C4-2B (cell line): Measurements from ENCODE around the gene SETD6.
A peak's percentile ranks its signal among the peaks of the same experiment; 100 is the strongest.

Source experiments
- H3K27ac ChIP-seq: fragments of 450-650 bp; 2 replicates; pipeline ENCODE4 v1.5.1; 2017
- ZFX ChIP-seq: fragments of 450-650 bp; IDR thresholded peaks from 2 replicates; pipeline ENCODE4 v1.6.1; 2017
- TF ChIP-seq, protein P1 (sequence below): fragments of 450-650 bp; conservative IDR thresholded peaks from 2 replicates; pipeline ENCODE4 v1.5.1; 2017; ENCODE audit warnings: mild to moderate bottlenecking

SETD6 gene

DNA sequence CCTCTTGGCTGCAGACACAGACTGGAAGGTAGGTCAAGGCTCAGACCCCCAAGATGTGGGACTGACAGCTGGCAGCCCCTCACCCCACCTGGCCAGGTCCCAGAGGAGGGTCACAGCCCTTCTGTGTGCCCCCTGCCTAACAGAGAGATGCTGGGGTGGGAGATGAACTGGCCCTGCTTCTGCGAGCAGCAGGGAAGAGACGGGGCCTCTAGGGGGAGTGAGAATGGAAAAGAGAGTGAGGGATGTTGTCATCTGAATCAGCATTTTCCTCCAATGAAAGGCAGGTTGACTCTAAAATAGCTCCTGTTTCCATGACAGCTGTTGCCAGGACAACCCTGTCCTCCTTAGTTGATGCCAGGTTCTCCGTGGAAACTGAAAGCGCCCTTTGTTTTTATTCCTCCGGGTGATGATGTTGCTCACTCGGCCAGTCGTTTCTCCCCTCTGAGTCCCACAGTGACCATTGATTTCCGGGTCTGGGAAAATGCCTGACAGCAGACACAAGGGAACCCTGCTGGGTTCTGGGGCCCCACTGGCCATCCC is 20.3 kb upstream of the SETD6 start:
- TF ChIP-seq, protein P1, sequence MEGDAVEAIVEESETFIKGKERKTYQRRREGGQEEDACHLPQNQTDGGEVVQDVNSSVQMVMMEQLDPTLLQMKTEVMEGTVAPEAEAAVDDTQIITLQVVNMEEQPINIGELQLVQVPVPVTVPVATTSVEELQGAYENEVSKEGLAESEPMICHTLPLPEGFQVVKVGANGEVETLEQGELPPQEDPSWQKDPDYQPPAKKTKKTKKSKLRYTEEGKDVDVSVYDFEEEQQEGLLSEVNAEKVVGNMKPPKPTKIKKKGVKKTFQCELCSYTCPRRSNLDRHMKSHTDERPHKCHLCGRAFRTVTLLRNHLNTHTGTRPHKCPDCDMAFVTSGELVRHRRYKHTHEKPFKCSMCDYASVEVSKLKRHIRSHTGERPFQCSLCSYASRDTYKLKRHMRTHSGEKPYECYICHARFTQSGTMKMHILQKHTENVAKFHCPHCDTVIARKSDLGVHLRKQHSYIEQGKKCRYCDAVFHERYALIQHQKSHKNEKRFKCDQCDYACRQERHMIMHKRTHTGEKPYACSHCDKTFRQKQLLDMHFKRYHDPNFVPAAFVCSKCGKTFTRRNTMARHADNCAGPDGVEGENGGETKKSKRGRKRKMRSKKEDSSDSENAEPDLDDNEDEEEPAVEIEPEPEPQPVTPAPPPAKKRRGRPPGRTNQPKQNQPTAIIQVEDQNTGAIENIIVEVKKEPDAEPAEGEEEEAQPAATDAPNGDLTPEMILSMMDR: peak; percentile 71
- TF ChIP-seq ZFX: no peak
- no peak overlapping the region for H3K27ac ChIP-seq

DNA sequence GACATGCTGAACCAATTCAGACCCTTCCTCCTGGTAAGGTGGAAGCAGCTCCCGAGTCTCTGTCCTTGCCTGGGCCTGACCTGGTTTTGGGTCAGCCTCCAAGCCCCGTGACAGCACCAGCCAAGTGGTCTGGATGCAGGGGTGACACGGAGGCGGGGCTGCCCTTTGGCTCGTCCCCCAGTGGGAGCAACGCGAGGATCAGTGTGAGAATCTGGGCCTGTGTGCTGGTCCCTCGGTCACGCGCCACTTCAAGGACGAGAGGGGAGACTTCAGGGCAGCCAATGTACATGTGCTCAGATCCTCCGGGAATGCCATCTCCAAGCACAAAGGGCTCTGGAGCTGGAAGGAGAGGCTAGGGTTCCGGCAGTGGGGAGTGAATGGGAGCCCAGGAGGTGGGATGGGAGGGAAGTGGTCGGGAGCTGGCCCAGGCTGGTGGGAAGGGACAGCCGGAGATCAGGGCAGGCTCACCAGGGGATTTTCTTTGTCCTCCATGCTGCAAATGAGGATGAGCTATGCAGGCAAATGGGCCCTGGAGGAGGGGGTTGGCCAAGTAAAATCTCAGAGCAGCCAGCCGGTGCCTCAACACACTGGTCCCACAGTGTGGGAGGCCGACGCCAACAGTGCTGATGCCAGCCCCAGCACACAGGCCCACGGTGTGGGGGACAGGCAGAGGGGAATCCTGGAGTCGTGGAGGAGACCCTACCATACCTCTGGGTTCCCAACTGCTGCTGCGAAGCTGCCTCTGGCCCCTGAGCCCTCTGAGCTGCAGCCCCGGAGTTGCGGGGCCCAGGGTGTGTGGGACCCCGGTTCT is 19.6 kb upstream of the SETD6 start:
- H3K27ac ChIP-seq: no peak overlapping the region
- TF ChIP-seq ZFX: no peak
- TF ChIP-seq, protein P1: no peak

DNA sequence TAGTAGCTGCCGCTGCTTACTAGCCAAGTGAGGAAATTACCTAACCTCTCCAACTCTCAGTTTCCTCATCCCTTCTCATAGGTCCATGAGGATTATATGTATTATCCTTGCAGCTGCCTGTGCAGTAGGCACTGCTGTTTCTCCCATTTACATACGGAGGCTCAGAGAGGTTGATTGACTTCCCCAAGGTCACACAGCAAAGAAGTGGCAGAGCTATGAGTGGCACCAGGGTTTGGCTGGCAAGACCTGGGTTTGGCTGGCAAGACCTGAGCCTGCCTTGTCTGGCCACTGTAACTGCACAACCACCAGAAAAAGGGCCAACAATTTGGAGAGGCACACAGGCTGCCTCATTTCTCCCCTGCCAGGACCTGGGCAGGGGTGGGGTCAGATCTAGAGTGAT is 17.8 kb upstream of the SETD6 start:
- H3K27ac ChIP-seq: no peak overlapping the region
- no peak for TF ChIP-seq ZFX
- TF ChIP-seq, protein P1: no peak

DNA sequence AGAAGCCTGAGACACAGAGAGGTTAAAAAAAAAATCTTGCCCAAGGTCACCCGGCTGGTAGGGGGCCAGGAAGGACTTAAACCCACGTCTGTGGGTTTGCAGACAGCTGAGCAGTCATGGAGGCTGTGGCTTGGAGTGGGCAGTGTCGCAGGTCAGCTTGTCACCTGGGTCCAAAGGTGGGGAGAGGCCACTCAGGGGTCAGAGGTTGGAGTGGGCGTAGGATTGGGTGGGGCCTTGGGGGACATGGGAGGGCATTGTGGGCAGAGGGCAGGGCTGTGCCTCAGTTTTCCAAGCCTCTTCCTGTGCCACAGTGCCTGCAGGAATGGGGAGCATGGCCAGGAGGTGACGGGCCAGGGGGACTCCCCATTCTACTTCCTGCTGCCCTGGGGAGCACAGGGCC is 17.4 kb upstream of the SETD6 start:
- no peak overlapping the region for H3K27ac ChIP-seq
- no peak for TF ChIP-seq ZFX
- TF ChIP-seq, protein P1: no peak

DNA sequence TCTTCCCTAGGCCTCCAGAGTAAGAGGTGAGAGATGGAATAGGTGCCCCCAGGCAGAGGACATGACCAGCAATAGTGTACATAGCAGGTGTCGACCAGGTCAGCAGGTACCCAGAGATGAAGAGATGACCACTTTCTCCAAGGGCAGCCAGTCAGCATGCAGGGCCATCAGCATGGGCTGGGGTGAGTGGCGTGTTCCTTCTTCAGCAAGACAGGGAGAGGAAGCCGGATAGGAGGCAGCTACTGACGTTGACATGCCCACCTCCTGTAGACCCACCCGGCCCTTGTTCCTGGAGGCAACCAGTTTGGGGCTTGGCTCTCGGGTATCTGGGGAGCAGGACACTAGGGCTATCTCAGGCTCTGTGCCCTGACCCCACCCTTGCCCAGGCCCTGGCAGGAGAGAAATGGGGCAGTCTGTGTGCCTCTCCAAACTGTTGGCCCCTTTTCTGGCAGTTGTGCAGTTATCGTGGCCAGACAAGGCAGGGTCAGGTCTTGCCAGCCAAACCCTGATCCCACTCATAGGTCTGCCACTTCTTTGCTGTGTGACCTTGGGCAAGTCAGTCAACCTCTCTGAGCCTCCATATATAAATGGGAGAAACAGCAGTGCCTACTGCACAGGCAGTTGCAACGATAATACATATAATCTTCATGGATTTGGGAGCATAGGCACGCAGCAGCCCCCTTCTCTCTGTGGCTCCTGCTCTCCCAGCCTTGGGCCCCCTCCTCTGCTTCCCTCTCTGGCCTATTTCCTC is 16.8 kb upstream of the SETD6 start:
- H3K27ac ChIP-seq: no peak overlapping the region
- TF ChIP-seq ZFX: no peak
- TF ChIP-seq, protein P1: no peak

DNA sequence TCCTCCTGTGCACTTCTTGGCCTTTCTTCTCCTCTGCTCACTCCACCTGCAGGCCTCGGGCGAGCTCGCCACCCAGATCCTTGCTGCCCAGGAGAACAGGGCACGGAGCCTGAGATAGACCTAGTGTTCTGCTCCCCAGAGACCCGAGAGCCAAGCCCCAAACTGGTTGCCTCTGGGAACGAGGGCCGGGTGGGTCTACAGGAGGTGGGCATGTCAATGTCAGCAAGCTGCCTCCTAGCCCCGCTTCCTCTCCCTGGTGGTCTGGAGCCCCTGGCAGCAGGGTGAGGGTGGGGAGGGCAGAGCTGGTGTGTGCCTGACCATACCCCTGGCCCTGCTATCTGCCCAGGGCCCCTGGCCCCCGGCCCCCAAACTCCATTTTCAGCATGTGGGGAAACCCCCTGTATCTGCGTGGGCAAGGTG is 16.2 kb upstream of the SETD6 start:
- TF ChIP-seq ZFX: no peak
- TF ChIP-seq, protein P1: no peak
- H3K27ac ChIP-seq: no peak overlapping the region
